Measurements from ENCODE around the gene CCDC85C.

DNA sequence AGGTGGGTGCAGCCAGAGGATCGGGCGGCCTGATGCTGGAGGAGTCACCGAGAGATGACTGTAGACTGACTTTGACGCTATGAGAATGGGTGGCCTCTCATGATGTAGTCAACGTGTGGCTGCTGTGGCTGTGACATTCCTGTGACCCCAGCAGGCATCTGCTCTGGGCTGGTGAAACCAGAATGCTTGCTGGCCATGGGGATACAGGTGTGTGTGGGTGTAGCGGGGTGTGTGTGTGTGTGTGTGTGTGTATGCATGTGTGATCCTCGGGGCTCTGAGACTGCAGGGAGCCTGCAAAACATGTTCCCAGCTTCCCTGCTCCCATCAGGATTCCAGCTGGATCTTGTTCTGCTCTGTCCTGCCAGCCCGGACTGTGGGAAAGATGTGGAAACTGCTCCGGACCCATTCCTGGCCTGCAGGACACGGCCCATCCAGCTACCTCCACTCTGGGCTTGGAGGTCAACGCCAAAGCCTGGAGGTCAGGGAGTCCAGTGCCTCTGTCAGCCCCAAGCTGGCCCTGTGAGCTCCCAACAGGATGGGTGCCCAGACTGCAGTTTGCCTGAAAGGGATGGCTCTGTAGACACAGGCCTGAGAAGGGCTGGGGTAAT, 22.1 kb upstream of the CCDC85C start:
- no peak for TF ChIP-seq EZH2 (IDR thresholded peaks at IDR 0.05)
- no peak for TF ChIP-seq POLR2AphosphoS5 (IDR thresholded peaks at IDR 0.05; ENCODE audit: borderline replicate concordance, low read depth, low read length)
- no peak for TF ChIP-seq FOXP2 (optimal IDR thresholded peaks at IDR 0.05; ENCODE audit: control extremely low read depth, extremely low read length, insufficient read depth)

Data from SK-N-MC (cell line).